Osteoblast (primary cell): ENCODE measurements around the gene SEMG2. TPM values are rescaled to one million over a fixed set of nuclear protein-coding genes. Genes with fewer than 3 reads are reported as not detected.
A peak's percentile ranks its signal among the peaks of the same experiment; 100 is the strongest.

ENCODE experiments used
- DNase-seq: peaks from one replicate; pipeline ENCODE4 v3.0.0; 2011; ENCODE audit warnings: low spot score, mixed read lengths; ENCODE audit not compliant: insufficient read length; ENCODE audit errors: missing footprints
- H2AFZ ChIP-seq: 2 replicates; pipeline ENCODE4 v1.6.0; 2011; ENCODE audit warnings: mild to moderate bottlenecking, low read length
- H3K27ac ChIP-seq: 2 replicates; pipeline ENCODE4 v1.5.1; 2011; ENCODE audit warnings: mild to moderate bottlenecking, low read depth, low read length, moderate library complexity
- H3K27me3 ChIP-seq: 2 replicates; pipeline ENCODE4 v1.6.0; 2012; ENCODE audit warnings: mild to moderate bottlenecking, control low read depth, inconsistent platforms, low read length, moderate library complexity; ENCODE audit not compliant: insufficient read depth
- H3K36me3 ChIP-seq: 2 replicates; pipeline ENCODE4 v1.5.1; 2011; ENCODE audit warnings: mild to moderate bottlenecking, low read length, control low read depth, moderate library complexity; ENCODE audit not compliant: insufficient read depth
- H3K4me1 ChIP-seq: 2 replicates; pipeline ENCODE4 v1.5.1; 2011; ENCODE audit warnings: mild to moderate bottlenecking, low read length, control low read depth, moderate library complexity; ENCODE audit not compliant: insufficient read depth
- H3K4me2 ChIP-seq: 2 replicates; pipeline ENCODE4 v1.6.0; 2011; ENCODE audit warnings: mild to moderate bottlenecking, low read length; ENCODE audit not compliant: insufficient read depth
- H3K4me3 ChIP-seq: fragments of 200-600 bp; sonication (generic); 3 replicates; pipeline ENCODE4 v1.5.1; 2012; ENCODE audit warnings: mild to moderate bottlenecking, low read length, inconsistent platforms; ENCODE audit not compliant: insufficient read depth
- H3K79me2 ChIP-seq: 2 replicates; pipeline ENCODE4 v1.6.0; 2012; ENCODE audit warnings: mild to moderate bottlenecking, low read length, control low read depth, inconsistent platforms; ENCODE audit not compliant: insufficient read depth
- H3K9me3 ChIP-seq: 2 replicates; pipeline ENCODE4 v1.5.1; 2011; ENCODE audit warnings: low read depth, low read length, control low read depth
- H4K20me1 ChIP-seq: 2 replicates; pipeline ENCODE4 v1.6.0; 2012; ENCODE audit warnings: mild to moderate bottlenecking, low read length, control low read depth; ENCODE audit not compliant: insufficient read depth
- total RNA-seq: library from RNA; depleted of rRNA; stranded (reverse); fragments of >200 nt; gene quantifications from 2 replicates; pipeline ENCODE4 v1.2.3, GENCODE V29; 2012
- TF ChIP-seq, protein P1 (sequence below): IDR thresholded peaks from 2 replicates; pipeline ENCODE4 v1.5.1; 2011; ENCODE audit warnings: mild to moderate bottlenecking, low read depth, low read length, moderate library complexity; ENCODE audit errors: extremely low read depth

The SEMG2 gene
- total RNA-seq, 1 donor = not detected

- no peaks in the 10 kb centered on the region for H3K79me2 ChIP-seq
- no peak for DNase-seq
- H3K4me3 ChIP-seq = no peak overlapping the region
- H3K4me1 ChIP-seq = no peaks in the 10 kb centered on the region
- H3K9me3 ChIP-seq = no peaks in the 10 kb centered on the region
- peaks cover 9% of the 10 kb centered on the region for H3K27me3 ChIP-seq
- no peaks in the 10 kb centered on the region for H3K36me3 ChIP-seq
- H2AFZ ChIP-seq = no peak overlapping the region
- no peaks in the 10 kb centered on the region for H4K20me1 ChIP-seq
- TF ChIP-seq, protein P1, sequence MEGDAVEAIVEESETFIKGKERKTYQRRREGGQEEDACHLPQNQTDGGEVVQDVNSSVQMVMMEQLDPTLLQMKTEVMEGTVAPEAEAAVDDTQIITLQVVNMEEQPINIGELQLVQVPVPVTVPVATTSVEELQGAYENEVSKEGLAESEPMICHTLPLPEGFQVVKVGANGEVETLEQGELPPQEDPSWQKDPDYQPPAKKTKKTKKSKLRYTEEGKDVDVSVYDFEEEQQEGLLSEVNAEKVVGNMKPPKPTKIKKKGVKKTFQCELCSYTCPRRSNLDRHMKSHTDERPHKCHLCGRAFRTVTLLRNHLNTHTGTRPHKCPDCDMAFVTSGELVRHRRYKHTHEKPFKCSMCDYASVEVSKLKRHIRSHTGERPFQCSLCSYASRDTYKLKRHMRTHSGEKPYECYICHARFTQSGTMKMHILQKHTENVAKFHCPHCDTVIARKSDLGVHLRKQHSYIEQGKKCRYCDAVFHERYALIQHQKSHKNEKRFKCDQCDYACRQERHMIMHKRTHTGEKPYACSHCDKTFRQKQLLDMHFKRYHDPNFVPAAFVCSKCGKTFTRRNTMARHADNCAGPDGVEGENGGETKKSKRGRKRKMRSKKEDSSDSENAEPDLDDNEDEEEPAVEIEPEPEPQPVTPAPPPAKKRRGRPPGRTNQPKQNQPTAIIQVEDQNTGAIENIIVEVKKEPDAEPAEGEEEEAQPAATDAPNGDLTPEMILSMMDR = no peak
- no peak overlapping the region for H3K4me2 ChIP-seq
- H3K27ac ChIP-seq = no peak overlapping the region
Observed at GRCh38 chr20:45226287-45226686, 5.1 kb downstream of the SEMG2 start.

DNA sequence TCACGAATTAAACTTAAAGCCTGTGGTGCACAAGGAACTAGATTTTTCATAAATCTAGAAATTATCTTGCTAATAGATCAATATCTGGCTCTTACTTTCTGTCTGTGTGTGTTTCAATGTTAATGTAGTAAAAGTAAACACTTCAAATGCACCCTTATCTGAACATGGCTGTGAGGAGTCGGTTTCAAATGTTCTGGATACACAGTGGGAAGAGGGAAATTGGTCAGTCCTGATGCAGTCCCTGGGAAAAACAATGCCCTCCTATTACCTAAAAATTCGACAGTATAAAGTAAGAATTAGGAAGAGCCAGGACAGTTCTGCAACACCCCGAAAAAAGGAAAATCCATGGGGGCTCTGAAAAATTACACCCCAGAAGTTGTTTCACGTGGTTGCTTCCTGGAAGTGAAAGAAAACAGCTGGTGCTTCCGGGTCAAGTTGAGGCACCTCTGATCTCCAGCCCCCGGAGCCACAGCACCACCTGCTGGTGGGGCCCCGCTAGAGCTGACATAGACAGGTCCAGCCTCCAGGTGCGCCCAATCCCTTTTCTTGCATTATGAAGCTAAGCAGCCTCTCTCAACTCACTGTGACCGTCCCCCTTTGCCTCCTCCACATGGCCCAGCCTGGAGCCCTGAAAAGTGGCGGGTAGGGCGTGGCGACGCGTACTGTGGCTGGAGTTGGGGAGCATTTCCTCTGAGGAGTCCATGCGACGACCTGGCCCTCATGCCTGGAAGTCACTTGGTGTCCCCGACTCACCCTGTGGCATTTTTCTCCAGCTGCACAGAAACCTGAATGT is 8.3 kb downstream of the SEMG2 start:
- H3K4me2 ChIP-seq = no peak overlapping the region
- TF ChIP-seq, protein P1 = peak; percentile 50
- no peaks in the 10 kb centered on the region for H3K4me1 ChIP-seq
- no peak overlapping the region for H3K27ac ChIP-seq
- H3K4me3 ChIP-seq = no peak overlapping the region
- no peak overlapping the region for H2AFZ ChIP-seq
- no peaks in the 10 kb centered on the region for H3K9me3 ChIP-seq
- H3K79me2 ChIP-seq = no peaks in the 10 kb centered on the region
- no peaks in the 10 kb centered on the region for H4K20me1 ChIP-seq
- DNase-seq = no peak
- peaks cover 15% of the 10 kb centered on the region for H3K27me3 ChIP-seq
- H3K36me3 ChIP-seq = no peaks in the 10 kb centered on the region

GRCh38 chr20:45230631-45231030 is 9.5 kb downstream of the SEMG2 start:
- Histone ChIP-seq H3K27ac (no peak overlapping the region), H3K27me3 (peaks cover 14% of the 10 kb centered on the region), H3K9me3 (no peaks in the 10 kb centered on the region), H3K36me3 (no peaks in the 10 kb centered on the region), H3K4me2 (no peak overlapping the region), H4K20me1 (no peaks in the 10 kb centered on the region), H3K4me3 (no peak overlapping the region), H3K4me1 (no peaks in the 10 kb centered on the region), H2AFZ (no peak overlapping the region), H3K79me2 (no peaks in the 10 kb centered on the region)
- TF ChIP-seq, protein P1 = no peak
- DNase-seq = no peak

DNA sequence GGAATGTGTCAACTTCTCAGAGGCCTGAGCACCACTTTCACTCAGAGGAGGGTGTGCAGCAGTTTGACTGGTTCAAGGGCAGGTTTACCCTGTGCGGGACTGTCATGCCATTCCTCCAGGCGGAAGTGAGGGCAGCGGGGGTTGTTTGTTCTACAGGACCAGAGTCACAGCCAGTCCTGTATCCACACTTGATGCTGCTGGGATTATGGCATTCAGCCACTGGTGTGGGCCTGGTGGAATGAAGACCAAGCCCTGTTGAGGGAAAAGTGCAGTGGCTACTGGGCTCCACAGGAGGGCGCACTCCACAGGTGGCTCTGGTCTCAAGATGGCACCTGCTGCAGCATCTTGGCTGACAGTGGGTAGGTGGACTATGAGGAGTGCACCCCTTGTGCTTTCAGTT is 14.8 kb downstream of the SEMG2 start:
- no peak for DNase-seq
- Histone ChIP-seq H4K20me1 (no peaks in the 10 kb centered on the region), H2AFZ (no peak overlapping the region), H3K9me3 (no peaks in the 10 kb centered on the region), H3K4me1 (no peaks in the 10 kb centered on the region), H3K4me2 (no peak overlapping the region), H3K36me3 (no peaks in the 10 kb centered on the region), H3K79me2 (no peaks in the 10 kb centered on the region), H3K4me3 (no peak overlapping the region), H3K27ac (no peak overlapping the region), H3K27me3 (peaks cover 12% of the 10 kb centered on the region)
- TF ChIP-seq, protein P1 = peak; percentile 34
